DND-41 (cell line): ENCODE data around the gene C1orf116.

Experiments used
- EZH2 ChIP-seq: IDR thresholded peaks from 3 replicates; pipeline ENCODE4 v1.6.1; 2012; ENCODE audit warnings: borderline replicate concordance, low read depth, mild to moderate bottlenecking, moderate library complexity, low read length, inconsistent platforms; ENCODE audit not compliant: severe bottlenecking
- TF ChIP-seq, protein P1 (sequence below): IDR thresholded peaks from 2 replicates; pipeline ENCODE4 v1.5.1; 2012; ENCODE audit warnings: borderline replicate concordance, low read length, moderate library complexity, mild to moderate bottlenecking; ENCODE audit not compliant: poor library complexity, severe bottlenecking; ENCODE audit errors: extremely low read depth

DNA sequence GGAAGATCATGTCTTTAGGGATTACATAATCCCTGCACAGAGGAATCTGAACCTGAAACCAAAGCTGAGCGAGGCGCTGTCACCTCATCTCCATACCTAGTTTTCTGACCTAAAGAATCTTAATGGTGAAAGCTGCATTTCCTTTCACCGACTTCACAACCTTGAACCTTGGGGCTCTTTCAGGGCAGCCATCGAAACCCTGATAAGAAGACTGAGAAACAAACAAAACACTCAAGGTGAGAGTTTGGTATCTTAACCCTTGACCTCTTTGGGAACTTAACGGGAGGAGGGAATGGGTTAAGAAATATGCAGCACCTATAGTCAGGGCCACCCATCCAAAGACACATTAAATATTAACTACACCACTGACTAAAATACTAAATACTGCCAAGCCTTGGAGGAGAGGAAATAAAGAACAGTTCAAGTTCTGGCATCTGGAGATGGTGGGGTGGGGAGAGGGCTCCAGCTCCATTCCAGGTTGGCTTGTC is 2.0 kb downstream of the C1orf116 start:
- TF ChIP-seq, protein P1, sequence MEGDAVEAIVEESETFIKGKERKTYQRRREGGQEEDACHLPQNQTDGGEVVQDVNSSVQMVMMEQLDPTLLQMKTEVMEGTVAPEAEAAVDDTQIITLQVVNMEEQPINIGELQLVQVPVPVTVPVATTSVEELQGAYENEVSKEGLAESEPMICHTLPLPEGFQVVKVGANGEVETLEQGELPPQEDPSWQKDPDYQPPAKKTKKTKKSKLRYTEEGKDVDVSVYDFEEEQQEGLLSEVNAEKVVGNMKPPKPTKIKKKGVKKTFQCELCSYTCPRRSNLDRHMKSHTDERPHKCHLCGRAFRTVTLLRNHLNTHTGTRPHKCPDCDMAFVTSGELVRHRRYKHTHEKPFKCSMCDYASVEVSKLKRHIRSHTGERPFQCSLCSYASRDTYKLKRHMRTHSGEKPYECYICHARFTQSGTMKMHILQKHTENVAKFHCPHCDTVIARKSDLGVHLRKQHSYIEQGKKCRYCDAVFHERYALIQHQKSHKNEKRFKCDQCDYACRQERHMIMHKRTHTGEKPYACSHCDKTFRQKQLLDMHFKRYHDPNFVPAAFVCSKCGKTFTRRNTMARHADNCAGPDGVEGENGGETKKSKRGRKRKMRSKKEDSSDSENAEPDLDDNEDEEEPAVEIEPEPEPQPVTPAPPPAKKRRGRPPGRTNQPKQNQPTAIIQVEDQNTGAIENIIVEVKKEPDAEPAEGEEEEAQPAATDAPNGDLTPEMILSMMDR: no peak
- no peak for TF ChIP-seq EZH2
